HepG2 (cell line): ENCODE results near the gene C20orf96. TPM values are rescaled to one million over a fixed set of nuclear protein-coding genes. Genes with fewer than 3 reads are reported as not detected.
A peak's percentile ranks its signal among the peaks of the same experiment; 100 is the strongest.

Experiments
- E2F2 ChIP-seq: sonication (generic); formaldehyde crosslinking; IDR thresholded peaks from 2 replicates; pipeline ENCODE4 v1.4.0; 2020; ENCODE audit warnings: missing genetic modification reagents, borderline replicate concordance
- EEA1 ChIP-seq: sonication (generic); formaldehyde crosslinking; IDR thresholded peaks from 2 replicates; pipeline ENCODE4 v1.5.1; 2020; ENCODE audit warnings: mild to moderate bottlenecking, missing genetic modification reagents, borderline replicate concordance
- GATAD2A ChIP-seq: IDR thresholded peaks from 2 replicates; pipeline ENCODE4 v1.6.1; 2016
- HHEX ChIP-seq: IDR thresholded peaks from 2 replicates; pipeline ENCODE4 v1.6.1; 2016; ENCODE audit warnings: control low read depth
- MEIS2 ChIP-seq: sonication (generic); formaldehyde crosslinking; IDR thresholded peaks from 2 replicates; pipeline ENCODE4 v1.9.0; 2021; ENCODE audit warnings: mild to moderate bottlenecking, missing genetic modification reagents
- MXI1 ChIP-seq: IDR thresholded peaks from 3 replicates; pipeline ENCODE4 v1.6.1; 2012; ENCODE audit warnings: low read depth, low read length, inconsistent platforms, borderline replicate concordance
- MYPOP ChIP-seq: sonication (generic); formaldehyde crosslinking; IDR thresholded peaks from 2 replicates; pipeline ENCODE4 v1.8.1; 2023; ENCODE audit warnings: mild to moderate bottlenecking, moderate library complexity, missing genetic modification reagents
- PBX2 ChIP-seq: IDR thresholded peaks from 2 replicates; pipeline ENCODE4 v1.6.1; 2016; ENCODE audit warnings: control low read depth
- PITX1 ChIP-seq: sonication (generic); formaldehyde crosslinking; IDR thresholded peaks from 2 replicates; pipeline ENCODE4 v1.5.1; 2020; ENCODE audit warnings: mild to moderate bottlenecking, missing genetic modification reagents
- ZKSCAN5 ChIP-seq: sonication (generic); formaldehyde crosslinking; IDR thresholded peaks from 2 replicates; pipeline ENCODE4 v1.5.1; 2020; ENCODE audit warnings: mild to moderate bottlenecking, missing genetic modification reagents
- ZMYM3 ChIP-seq: sonication (generic); formaldehyde crosslinking; IDR thresholded peaks from 2 replicates; pipeline ENCODE4 v1.5.1; 2020; ENCODE audit warnings: mild to moderate bottlenecking, missing genetic modification reagents
- ZNF275 ChIP-seq: sonication (generic); formaldehyde crosslinking; IDR thresholded peaks from 2 replicates; pipeline ENCODE4 v1.8.0; 2022; ENCODE audit warnings: missing genetic modification reagents, mild to moderate bottlenecking, inconsistent platforms, borderline replicate concordance
- ZNF678 ChIP-seq: sonication (generic); formaldehyde crosslinking; IDR thresholded peaks from 2 replicates; pipeline ENCODE4 v1.4.0; 2020; ENCODE audit warnings: mild to moderate bottlenecking, missing genetic modification reagents
- ZNF800 ChIP-seq: sonication (generic); formaldehyde crosslinking; IDR thresholded peaks from 2 replicates; pipeline ENCODE4 v1.4.0; 2020; ENCODE audit warnings: missing genetic modification reagents
- ZNF841 ChIP-seq: sonication (generic); formaldehyde crosslinking; IDR thresholded peaks from 2 replicates; pipeline ENCODE4 v1.8.1; 2023; ENCODE audit warnings: missing genetic modification reagents, borderline replicate concordance
- polyA plus RNA-seq, 8 experiments: library from polyadenylated mRNA; depleted of rRNA in 3 of 8; stranded (reverse) in 7 of 8; unstranded in 1 of 8; fragments of >200 nt; fragmentation: Illumina TruSeq in 4 of 8; extraction: Trizol in 4 of 8; gene quantifications; 2 replicates each; pipeline versions ENCODE4 v1.2.1 to v1.2.3, GENCODE V29; 2011 to 2016; ENCODE audit warnings: low read depth in 4 of 8, missing spikeins in 1 of 8, mixed read lengths in 1 of 8; ENCODE audit not compliant: insufficient read depth in 1 of 8
- total RNA-seq, 5 experiments: library from RNA; depleted of rRNA; stranded (reverse); fragments of >200 nt; fragmentation: Illumina TruSeq; extraction: Trizol; gene quantifications; 2 replicates each; pipeline ENCODE4 v1.2.3, GENCODE V29; 2016; ENCODE audit warnings: low read depth in 1 of 5
- TF ChIP-seq, protein P1 (sequence below), 2 experiments: IDR thresholded peaks; 2 replicates each; pipeline ENCODE4 v1.6.1; 2011 to 2012; ENCODE audit warnings: low read length in 2 of 2, borderline replicate concordance in 1 of 2, low read depth in 1 of 2, mild to moderate bottlenecking in 1 of 2, moderate library complexity in 1 of 2

The C20orf96 gene
- total and polyA plus RNA-seq, 2 of the 13 experiments (the other 11 are each of a cell fraction or from before 2014, with no cell fraction given), result 3.8 to 20.6 TPM

DNA sequence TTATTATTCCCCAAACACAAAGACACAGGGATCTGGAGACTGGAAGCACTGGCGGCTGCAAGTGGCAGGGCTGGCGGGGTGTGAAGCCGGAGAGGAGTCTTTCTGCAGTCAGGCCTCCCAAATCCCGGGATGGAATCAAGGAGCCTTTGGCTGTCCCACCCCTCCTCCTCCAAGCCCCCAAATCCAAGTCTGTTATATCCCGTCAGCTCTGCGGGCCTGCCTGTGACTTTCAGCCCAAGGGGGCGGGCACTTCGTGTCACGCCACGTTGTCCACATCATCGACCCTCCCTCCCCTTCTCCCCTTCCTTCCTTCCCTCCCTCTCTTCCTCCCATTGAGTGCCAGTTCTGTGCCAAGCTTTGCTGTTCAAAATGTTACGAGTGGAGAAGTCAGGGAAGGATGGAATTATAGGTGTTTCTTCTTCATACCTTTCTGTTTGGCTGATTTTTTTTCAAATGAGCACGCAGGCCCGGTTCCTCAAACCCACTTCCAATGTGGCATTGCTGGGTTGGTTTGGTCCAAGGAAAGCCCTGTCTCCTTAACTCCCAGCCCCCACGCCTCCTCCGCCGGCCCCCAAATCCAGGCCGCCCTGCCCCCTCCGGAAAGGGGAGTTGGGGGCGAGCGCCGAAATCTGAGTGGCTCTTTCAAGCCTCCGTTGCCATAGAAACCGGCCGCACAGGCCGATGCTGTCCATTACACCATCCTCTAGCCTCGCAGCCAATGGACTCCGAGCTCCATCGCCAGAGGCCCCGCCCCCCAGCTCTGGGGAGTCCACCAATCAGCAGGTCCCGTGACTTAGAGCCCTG, 19.5 kb upstream of the C20orf96 start (continued):
- no peak for TF ChIP-seq ZNF841
- TF ChIP-seq ZNF678, result 0 out of 2 replicates have a peak, but pooled peaks have one; percentile 94
- TF ChIP-seq ZMYM3 (CRISPR knock-in tag), result no peak
- TF ChIP-seq GATAD2A (CRISPR knock-in tag), result 0 out of 2 replicates have a peak, but pooled peaks have one; percentile 7
- TF ChIP-seq E2F2, result no peak
- no peak for TF ChIP-seq PITX1 (CRISPR knock-in tag)
- no peak; the same call in 1 of the 2 replicates for TF ChIP-seq MEIS2 (CRISPR knock-in tag)
- TF ChIP-seq ZNF800, result peak; percentile 18; the same call in 1 of the 2 replicates
- peak; percentile 59; the same call in 2 of the 3 replicates for TF ChIP-seq MXI1
- no peak for TF ChIP-seq ZKSCAN5 (CRISPR knock-in tag)
- peak; percentile 70 for TF ChIP-seq PBX2
- 0 out of 2 replicates have a peak, but pooled peaks have one; percentile 16 for TF ChIP-seq MYPOP
- TF ChIP-seq, protein P1, sequence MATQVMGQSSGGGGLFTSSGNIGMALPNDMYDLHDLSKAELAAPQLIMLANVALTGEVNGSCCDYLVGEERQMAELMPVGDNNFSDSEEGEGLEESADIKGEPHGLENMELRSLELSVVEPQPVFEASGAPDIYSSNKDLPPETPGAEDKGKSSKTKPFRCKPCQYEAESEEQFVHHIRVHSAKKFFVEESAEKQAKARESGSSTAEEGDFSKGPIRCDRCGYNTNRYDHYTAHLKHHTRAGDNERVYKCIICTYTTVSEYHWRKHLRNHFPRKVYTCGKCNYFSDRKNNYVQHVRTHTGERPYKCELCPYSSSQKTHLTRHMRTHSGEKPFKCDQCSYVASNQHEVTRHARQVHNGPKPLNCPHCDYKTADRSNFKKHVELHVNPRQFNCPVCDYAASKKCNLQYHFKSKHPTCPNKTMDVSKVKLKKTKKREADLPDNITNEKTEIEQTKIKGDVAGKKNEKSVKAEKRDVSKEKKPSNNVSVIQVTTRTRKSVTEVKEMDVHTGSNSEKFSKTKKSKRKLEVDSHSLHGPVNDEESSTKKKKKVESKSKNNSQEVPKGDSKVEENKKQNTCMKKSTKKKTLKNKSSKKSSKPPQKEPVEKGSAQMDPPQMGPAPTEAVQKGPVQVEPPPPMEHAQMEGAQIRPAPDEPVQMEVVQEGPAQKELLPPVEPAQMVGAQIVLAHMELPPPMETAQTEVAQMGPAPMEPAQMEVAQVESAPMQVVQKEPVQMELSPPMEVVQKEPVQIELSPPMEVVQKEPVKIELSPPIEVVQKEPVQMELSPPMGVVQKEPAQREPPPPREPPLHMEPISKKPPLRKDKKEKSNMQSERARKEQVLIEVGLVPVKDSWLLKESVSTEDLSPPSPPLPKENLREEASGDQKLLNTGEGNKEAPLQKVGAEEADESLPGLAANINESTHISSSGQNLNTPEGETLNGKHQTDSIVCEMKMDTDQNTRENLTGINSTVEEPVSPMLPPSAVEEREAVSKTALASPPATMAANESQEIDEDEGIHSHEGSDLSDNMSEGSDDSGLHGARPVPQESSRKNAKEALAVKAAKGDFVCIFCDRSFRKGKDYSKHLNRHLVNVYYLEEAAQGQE (IDR thresholded peaks at IDR 0.05; ENCODE audit: borderline replicate concordance in 1 of 2, low read depth in 1 of 2, low read length in 2 of 2), result no peak
- 0 out of 2 replicates have a peak, but pooled peaks have one; percentile 42 for TF ChIP-seq ZNF275 (CRISPR knock-in tag)
- TF ChIP-seq EEA1, result no peak
- no peak for TF ChIP-seq HHEX (CRISPR knock-in tag)
